EH (cell line): ENCODE measurements around the gene TRAP1.
A peak's percentile ranks its signal among the peaks of the same experiment; 100 is the strongest.

Experiments used
- DNase-seq: peaks from one replicate; pipeline ENCODE4 v3.0.0-alpha.2; 2015; ENCODE audit warnings: low read depth

The TRAP1 gene

DNA sequence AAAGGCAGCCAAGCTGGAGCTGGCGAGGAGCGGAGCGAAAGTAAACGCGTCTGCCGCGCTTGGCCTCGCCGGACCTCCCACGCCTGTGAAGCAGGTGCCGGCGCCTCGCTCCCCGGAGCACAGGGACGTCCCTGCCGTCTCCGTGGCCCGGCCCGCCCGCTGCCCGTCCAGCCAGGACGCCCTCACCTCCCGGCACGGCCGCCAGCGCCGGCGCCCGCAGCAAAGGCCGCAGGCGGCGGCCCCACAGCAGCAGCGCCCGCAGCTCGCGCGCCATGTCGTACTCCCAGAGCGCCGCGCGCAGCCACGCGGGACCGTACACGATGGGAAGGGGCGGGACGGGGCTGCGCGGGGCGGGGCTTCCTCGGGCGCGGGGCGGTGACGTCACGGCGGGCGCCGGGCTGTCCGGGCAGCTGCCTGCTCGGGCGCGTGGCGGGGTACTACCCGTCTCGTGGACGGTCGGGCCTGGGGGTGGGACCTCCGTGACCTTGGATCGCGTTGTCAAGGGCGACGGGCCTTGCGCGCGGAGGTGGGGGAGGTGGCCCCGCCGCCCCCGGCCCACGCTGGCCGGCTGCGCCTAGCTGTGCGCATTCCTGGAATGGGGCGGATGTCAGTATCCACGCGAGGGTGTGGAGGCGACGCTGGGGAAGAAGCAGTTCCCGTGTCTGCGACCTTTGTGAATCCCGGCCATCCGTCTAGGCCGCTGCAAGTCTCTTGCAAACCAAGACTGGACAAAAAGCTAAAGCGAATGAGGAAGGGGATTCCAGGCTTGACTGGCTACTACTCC lies at the start of gene TRAP1:
Gene TRAP1 (minus strand): TSS at position 290 of the 784 bp plus-strand sequence. CDS start 16 bp downstream, at position 274.
- DNase-seq, result peak; percentile 83

DNA sequence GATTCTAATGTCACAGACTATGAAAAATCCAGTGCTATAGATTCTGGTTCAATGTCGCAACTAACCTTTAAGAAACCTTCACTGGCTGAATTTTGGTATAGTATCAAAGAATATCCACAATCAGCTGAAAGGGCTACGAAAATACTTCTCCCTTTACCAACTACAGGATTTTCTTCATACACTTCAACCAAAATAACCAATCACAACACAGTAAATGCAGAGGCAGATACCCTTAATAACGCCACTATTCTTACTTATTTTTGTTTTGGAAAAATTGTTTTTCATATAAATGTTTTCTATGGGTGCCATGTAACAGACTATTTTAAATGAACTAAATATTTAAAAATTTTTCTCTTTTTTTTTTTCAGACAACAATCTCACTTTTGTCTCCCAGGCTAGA lies 48.9 kb upstream of the TRAP1 start:
- no peak for DNase-seq

DNA sequence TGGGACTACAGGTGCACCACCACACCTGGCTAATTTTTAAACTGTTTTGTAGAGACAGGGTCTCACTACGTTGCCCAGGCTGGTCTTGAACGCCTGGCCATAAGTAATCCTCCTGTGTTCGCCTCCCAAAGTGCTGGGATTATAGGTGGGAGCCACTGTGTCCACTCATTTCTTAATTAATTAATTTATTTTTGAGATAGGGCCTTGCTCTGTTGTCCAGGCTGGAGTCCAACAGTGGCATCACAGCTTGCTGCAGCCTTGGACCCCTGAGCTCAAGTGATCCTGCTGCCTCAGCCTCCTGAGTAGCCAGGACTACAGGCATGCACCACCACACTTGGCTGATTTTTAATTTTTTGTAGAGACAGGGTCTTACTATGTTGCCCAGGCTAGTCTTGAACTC lies 47.1 kb upstream of the TRAP1 start:
- no peak for DNase-seq

DNA sequence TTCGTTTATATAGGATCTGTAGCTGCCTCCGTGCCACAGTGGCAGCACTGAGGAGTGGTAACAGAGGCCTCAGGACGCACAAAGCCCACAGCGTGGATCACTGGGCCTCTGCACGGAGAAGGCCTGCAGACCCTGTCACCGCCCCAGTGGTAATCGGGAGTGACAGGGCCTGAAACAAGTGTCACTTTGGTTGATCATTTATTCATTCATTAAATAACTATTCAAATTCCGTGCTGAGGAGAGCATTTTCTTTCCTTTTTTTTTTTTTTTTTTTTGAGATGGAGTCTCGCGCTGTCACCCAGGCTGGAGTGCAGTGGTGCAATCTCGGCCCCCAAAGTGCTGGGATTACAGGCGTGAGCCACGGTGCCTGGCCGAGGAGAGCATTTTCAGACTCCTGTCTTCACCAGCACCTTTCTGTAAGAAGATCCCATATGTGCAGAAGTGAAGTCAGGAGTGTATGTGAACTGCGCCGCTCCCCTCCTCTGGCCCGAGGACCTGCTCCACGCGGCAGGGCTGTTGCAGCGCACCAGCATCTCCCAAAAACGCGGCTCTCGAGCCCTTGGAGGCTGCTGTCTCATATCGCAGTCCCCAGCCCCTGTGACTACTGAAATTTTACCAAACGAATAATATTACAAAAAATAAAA lies 44.9 kb upstream of the TRAP1 start:
- no peak for DNase-seq

DNA sequence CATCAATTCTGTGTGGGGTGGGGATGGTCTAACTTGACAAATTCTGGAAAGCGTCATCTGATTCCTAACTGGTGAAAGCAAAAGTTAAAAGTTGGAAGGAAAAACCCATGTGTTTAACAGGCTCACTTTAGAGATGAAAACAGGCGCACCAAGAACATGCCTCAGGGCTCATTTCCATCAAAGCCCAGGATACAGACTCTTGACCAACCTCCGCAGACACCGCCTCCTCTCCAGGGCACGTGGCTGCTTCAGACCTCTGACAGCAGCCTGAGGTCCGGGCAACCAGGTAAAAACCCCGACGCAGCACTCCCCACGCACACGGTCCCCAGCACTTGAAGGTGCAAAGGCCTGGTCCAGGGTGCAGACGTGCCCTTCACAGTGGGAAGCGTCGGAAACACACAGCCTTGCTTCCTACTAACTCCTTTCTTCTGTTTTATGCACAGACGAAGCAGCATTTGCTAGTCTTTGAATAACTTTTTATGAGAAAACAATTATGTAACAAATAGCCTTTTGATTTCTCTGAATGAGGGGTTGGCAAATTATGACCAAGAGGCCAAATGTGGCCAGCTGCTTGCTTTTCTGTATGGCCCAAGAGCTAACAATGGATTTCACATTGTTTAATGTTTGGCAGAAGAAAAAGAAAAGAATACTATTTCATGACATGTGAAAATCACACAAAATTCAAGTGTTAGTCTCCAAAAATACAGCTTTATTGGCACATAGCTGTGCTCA lies 44.2 kb upstream of the TRAP1 start:
- no peak for DNase-seq

DNA sequence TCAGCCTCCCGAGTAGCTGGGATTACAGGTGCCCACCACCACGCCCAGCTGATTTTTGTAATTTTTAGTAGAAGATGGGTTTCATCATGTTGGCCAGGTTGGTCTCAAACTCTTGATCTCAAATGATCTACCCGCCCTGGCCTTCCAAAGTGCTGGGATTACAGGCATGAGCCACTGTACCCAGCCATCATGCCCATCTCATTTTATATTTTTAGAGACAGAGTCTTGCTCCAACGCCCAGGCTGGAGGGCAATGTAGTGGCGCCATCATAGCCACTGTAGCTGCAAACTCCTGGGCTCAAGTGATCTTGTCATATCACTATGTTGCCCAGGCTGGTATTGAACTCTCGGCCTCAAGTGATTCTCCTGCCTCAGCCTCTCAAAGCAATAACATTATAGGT lies 43.2 kb upstream of the TRAP1 start:
- no peak for DNase-seq

DNA sequence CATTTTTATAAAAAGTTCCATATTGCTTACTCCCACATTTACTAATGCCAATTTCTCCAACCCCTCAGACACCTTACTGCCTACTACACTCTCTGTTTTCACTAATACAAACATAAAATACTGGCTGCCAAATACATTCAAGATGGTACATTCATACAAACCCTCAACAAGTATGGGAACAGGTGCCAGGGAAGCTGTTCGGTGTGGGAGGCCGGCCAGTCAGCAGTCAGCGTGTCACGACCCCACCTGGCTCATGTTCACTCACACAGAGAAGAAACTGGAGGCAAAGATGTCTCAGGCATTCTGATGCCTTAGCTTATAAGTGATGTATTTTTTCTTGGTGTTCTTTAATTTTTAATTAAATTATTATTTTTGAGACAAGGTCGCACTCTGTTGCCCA lies 42.4 kb upstream of the TRAP1 start:
- DNase-seq, result no peak

DNA sequence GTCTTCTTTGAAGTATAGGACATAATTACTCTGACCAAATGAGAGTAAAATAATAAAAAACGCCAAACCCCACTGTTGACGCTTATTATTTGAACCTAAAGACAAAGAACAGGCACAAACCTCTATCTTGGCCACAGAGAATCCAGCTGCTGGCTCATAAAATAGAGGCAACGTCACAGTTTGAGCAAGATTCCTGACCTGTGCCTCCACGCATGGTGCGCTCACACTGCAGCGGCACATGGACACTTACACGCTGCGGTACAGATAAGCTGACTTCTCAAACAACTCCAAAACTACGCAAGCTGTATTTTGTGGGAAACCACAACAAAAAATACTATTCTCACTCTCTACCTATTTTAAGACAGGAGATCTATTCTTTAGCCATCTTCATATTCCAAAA lies 38.8 kb upstream of the TRAP1 start:
- DNase-seq, result no peak

DNA sequence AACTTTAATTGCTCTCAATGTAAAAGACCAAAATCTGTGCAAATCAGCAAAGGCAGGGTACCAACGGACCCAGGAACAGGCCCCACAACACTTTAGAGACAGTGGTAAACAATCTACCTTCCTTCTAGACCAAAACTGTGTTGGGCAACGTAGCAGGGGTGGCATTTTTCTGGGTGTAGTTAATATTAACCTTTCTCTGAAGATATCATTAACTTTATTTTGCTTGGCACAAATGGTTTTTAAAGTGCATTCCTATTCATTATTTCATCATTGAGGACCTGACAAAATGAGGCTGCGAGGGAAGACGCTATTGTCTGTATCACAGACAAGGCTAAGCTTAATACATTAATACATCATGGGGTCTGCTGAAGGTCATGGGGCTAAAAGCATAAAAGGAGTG lies 37.9 kb upstream of the TRAP1 start:
- DNase-seq, result peak; percentile 18

DNA sequence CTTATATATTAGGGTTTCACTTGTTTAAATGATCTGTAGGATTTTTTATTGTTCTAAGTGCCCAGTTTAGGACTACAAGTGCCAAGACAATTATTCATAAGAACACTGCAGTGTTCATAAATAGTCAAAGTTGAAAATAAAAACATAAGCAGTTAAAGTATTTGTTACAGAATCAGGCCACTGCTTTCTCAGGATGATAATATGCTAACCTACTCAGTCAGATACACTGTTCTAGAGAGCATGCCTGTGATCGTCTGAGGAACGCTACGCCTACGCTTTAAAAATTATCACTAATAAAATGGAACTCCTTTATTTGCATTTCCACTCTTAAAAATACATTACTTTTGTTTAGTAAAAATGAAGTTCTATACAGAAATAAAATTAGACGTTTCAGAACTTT lies 37.4 kb upstream of the TRAP1 start:
- peak; percentile 6 for DNase-seq

DNA sequence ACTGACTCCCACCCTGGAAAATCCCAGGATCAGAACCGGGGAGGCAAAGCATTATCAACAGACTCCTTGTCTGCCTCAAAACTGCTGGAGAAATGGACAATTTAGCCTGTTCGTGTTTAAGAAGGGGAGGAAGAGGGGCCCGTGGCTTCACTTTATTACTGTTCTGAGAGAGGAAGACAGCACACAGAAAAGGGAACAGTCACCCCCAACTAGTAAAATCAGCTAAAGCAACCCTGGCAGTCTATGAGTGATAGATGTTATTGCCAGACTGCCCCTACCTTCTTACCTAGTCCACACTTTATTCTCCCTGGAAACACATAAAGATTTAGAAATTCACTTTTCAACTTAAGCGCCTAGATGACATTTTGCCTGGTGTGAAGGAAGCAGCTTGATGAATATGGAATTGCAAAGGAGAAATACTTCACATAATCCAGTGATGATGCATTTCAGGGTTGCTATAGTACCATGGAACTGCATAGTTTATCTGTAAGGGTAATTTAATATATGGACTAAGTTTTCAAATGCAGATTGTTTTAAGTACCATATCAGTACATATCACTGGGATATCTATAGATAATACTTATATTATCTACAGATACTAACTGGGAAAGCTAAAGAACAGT lies 36.9 kb upstream of the TRAP1 start:
- DNase-seq, result peak; percentile 64

DNA sequence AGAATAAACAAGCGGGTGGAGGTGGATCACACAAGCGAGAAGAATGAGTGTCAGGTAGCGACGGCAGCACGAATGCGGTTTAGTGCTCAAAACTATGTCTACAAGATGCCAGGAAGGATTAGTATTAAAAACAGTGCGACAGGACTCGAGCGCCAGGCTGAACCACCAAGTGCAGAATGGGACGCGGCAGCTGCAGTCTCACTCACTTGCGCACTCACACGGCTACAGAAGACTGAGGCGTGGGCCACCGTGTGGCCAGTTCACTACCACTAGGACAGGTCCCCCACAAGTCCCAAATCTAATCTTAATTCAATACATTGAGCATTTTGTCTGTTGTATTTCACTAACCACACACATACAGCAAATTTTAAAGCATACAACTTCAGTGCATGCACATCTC lies 35.7 kb upstream of the TRAP1 start:
- no peak for DNase-seq

DNA sequence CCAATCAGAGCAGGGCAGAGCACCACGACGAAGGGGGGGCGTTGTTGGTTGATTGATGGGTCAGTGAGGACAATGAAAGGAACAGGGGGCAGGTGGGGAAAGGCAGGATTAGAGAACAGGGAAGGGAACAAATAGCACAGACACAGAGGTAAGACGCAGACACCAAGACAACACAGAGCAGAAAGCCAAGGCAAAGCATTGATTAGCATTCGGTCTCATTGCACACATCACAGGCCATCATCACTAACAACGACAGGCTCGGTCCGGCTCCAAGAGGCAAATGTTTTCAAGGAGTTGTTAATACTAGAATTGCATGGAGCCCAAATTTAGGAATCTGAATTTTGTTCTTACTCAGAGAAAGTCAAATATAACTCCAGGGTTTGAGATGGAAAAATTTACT lies 34.6 kb upstream of the TRAP1 start:
- DNase-seq, result no peak

DNA sequence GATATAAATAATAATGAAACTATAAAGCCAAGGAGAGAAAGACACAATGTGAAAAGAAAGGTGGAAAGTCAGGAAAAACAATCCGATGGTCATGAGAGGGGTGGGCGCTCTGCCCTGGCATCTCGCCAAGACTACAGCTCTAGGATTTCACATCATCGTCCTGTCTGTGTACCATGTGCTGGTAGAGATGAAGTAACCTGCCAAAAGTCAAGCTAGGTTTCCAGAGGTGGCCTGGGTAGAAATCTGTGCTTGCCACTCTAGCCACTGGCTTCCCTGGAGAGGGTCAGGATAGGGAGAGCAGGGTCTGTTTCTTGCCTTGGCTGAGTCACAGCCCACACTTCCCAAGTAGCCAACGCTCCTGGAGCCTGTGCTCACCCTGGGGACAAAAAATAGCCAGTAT lies 31.0 kb upstream of the TRAP1 start:
- peak; percentile 5 for DNase-seq

DNA sequence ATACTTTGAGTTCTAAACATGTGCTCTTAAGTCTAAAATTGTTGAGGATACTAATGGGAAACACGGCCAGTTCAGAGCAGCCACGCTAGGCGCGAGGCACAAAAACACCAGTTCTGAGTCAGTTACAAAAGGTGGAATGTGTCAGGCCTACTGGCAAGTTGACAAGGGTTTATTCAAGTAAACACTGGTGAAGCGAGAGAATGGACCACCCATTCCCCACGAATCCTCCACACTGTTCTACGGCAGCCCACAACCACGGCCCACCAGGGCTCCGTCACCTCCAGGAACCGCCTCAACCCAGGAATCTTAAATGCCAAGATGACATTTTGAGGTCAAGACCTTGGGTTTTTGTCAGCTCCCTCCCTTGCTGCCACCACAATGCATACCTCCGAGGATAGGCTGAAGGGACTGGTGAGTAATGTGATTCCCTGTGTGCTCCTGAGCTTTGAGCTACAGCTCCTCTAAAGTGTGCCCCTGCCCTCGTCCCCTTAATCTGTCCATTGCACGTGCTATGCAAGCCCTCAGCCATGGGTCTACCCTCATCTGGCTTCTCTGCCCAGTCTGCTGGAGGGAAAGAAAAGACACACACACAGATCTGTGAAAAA lies 28.5 kb upstream of the TRAP1 start:
- peak; percentile 18 for DNase-seq

DNA sequence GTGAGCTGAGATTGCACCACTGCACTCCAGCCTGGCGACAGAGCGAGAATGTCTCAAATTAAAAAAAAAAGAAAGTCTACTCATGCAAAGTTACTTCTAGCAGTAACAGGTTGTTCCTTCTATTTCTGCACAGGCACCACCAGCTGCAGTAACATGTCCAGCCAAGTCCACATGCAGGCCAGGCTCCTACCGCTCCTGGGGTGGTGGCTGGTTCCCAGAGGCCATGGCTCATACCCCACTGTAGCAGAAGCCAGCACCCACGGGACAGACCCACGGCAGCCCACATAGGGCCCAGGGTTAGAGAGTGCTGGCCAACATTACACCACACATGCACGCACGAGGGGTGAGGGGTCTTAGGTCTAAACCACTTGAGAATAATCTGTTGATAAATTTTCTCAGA lies 26.7 kb upstream of the TRAP1 start:
- no peak for DNase-seq

DNA sequence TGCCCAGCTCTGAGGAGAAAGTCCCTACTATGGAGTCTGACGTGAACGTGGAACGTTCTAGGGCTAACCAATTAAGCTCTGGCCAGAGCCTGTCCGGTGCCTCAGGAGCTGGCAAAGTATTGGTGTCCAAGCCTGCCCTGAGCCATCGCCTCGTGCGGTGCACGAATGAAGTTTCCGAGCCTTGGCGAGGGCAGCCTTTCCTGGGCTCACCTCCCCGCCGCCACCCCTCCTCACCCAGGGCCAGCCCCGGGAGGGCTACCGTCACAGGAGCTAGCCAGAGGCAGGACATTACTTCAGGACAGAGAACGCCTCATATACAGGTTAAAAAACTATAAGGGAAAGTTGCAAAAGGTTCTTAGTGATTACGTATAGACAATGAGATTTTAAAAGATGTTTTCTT lies 23.6 kb upstream of the TRAP1 start:
- DNase-seq, result no peak

DNA sequence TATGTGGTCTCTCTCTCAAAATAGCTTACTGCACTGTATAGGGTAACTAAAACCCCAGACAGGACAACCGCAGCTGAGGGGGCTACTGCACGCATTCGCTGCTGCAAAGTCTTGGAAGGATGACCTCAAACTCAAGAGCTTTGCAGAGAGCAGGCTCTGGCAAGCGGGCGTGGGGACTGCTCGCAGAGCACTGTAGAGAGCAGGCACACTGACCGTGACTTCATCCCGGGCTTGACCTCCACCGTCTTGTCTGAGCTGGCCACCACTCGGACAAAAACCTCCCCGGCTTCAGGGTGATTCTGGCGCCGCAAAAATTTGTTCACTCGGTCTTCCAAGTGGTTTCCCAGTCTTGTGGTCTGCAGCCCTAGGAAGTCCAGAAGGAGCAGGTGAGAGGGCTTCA lies 22.9 kb upstream of the TRAP1 start:
- no peak for DNase-seq

DNA sequence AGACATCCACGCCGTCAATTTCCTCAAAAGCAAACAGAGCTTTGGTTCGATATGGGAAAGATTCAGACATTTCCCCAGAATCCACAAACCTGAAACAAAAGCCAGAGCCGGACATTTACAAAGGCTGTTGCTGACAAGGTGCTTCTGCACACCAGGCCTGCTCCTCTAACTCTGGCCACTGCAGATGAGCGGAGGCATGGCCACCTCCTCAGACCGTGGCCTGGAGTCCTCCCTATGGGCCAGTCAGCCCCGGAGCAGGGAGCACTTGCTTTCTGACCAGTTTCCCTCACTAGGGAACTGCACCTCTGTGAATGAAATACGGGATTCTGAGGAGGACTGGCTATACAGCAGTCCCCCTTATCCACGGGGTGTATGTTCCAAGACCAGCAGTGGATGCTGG lies 22.3 kb upstream of the TRAP1 start:
- DNase-seq, result no peak

DNA sequence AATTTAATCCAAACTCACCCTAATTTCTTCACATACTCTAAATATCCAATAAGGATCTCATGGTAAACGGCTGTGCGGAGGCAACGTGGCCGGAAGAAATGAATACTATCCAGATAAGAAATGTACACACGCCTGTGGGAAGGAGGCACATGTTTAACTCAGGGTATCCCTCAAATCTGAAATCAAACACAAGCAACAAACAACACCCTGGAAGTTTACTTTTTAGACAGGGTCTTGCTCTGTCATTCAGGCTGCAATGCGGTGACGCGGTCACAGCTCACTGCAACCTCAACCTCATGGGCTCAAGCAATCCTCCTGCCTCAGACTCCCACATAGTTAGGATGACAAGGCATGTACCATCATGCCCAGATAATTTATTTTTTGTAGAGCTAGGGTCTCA lies 21.2 kb upstream of the TRAP1 start:
- no peak for DNase-seq

DNA sequence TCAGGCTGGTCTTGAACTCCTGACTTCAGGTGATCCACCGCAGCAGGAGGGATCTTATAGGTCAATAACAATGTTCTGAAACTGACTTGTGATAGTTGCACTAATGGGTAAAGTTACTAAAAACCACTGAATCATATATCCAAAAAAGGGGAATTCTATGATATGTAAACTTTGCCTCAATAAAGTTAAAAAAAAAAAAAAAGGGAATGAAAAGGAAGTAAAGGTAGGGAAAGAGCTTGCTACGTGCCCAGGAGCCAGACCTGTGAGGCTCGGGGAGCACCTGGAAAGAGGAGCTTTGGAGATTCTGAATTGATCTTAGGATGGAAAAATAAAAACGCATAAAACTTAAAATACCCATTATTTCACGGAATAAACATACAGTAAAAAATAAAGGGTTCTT lies 20.8 kb upstream of the TRAP1 start:
- DNase-seq, result no peak

DNA sequence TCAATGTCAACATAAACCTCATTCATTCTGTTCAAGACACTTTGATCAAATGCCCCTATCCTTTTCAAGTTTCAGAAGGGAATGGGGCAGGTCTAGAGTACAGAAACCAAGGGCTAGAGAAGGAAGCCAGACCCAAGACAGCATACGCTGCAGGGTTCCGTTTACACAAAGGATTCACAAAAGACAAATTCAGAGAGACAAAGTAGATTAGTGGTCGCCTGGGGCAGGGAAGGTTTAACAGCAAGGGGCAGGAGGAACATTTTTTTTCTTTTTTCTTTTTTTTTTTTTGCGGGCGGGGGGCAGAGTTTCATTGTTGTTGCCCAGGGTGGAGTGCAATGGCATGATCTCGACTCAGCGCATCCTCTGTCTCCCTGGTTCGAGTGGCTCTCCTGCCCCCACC lies 19.9 kb upstream of the TRAP1 start:
- DNase-seq, result no peak
